Endometrial microvascular endothelial cells (primary cell): ENCODE results near the gene GAPDH. TPM values are rescaled to one million over a fixed set of nuclear protein-coding genes. Genes with fewer than 3 reads are reported as not detected.

ENCODE experiments used
- total RNA-seq: library from RNA; depleted of rRNA; stranded (reverse); fragments of >200 nt; gene quantifications from one replicate; pipeline ENCODE4 v1.2.3, GENCODE V29; 2015; ENCODE audit errors: inconsistent ontology term

The GAPDH gene
- total RNA-seq, 1 donor from 2014 or later = 6,670 TPM

Other genes with a start within 250 kb of the GAPDH start
- not detected for gene PLEKHG6, start 223.8 kb upstream of the GAPDH start, total RNA-seq
- gene TNFRSF1A, start 192.4 kb upstream of the GAPDH start, total RNA-seq = 254 TPM
- gene SCNN1A, start 159.0 kb upstream of the GAPDH start, total RNA-seq = not detected
- gene LTBR, start 150.4 kb upstream of the GAPDH start, total RNA-seq = 169 TPM
- not detected for gene CD27, start 89.6 kb upstream of the GAPDH start, total RNA-seq
- gene TAPBPL, start 82.5 kb upstream of the GAPDH start, total RNA-seq = 18.2 TPM
- 2.1 TPM for gene VAMP1, start 63.8 kb upstream of the GAPDH start, total RNA-seq
- 108 TPM for gene MRPL51, start 41.3 kb upstream of the GAPDH start, total RNA-seq
- 102 TPM for gene NCAPD2, start 40.4 kb upstream of the GAPDH start, total RNA-seq
- 15.8 TPM for gene IFFO1, start 21.5 kb downstream of the GAPDH start, total RNA-seq
- gene NOP2, start 33.8 kb downstream of the GAPDH start, total RNA-seq = 59.6 TPM
- 202 TPM for gene CHD4, start 72.9 kb downstream of the GAPDH start, total RNA-seq
- gene LPAR5, start 101.4 kb downstream of the GAPDH start, total RNA-seq = not detected
- not detected for gene ACRBP, start 112.9 kb downstream of the GAPDH start, total RNA-seq
- 39.5 TPM for gene ING4, start 128.6 kb downstream of the GAPDH start, total RNA-seq
- 13.8 TPM for gene ZNF384, start 154.9 kb downstream of the GAPDH start, total RNA-seq
- not detected for gene PIANP, start 166.3 kb downstream of the GAPDH start, total RNA-seq
- 69.5 TPM for gene COPS7A, start 189.5 kb downstream of the GAPDH start, total RNA-seq
- 223 TPM for gene MLF2, start 218.6 kb downstream of the GAPDH start, total RNA-seq
- gene PTMS, start 231.8 kb downstream of the GAPDH start, total RNA-seq = 238 TPM
- 0.19 TPM for gene LAG3, start 238.0 kb downstream of the GAPDH start, total RNA-seq